HepG2 (cell line): Measurements from ENCODE around the gene GNAI2. TPM values are rescaled to one million over a fixed set of nuclear protein-coding genes. Genes with fewer than 3 reads are reported as not detected.
A peak's percentile ranks its signal among the peaks of the same experiment; 100 is the strongest.

ENCODE experiments used
- BORCS8-MEF2B ChIP-seq: sonication (generic); formaldehyde crosslinking; IDR thresholded peaks from 2 replicates; pipeline ENCODE4 v1.8.0; 2022; ENCODE audit warnings: mild to moderate bottlenecking, missing genetic modification reagents
- FOXA1 ChIP-seq, 2 experiments: fragments of 450-650 bp in 1 of 2; sonication (generic) in 1 of 2; formaldehyde crosslinking in 1 of 2; IDR thresholded peaks; 2 replicates each; pipeline versions ENCODE4 v1.4.0 to v1.6.1; 2016 to 2020; ENCODE audit warnings: missing genetic modification reagents in 1 of 2
- GATA4 ChIP-seq: sonication (generic); IDR thresholded peaks from 2 replicates; pipeline ENCODE4 v1.6.1; 2016; ENCODE audit warnings: antibody characterized with exemption, low read depth, borderline replicate concordance
- JUNB ChIP-seq: sonication (generic); formaldehyde crosslinking; IDR thresholded peaks from 2 replicates; pipeline ENCODE4 v1.8.0; 2022; ENCODE audit warnings: missing genetic modification reagents, mild to moderate bottlenecking, borderline replicate concordance
- MYC ChIP-seq: sonication (generic); formaldehyde crosslinking; IDR thresholded peaks from 2 replicates; pipeline ENCODE4 v1.9.0; 2021; ENCODE audit warnings: missing genetic modification reagents, borderline replicate concordance
- PAF1 ChIP-seq: IDR thresholded peaks from 2 replicates; pipeline ENCODE4 v1.6.1; 2016; ENCODE audit warnings: missing genetic modification reagents, missing compliant biosample characterization
- RFX1 ChIP-seq: fragments of 450-650 bp; IDR thresholded peaks from 2 replicates; pipeline ENCODE4 v1.6.1; 2017
- RXRA ChIP-seq: sonication (generic); formaldehyde crosslinking; IDR thresholded peaks from 2 replicates; pipeline ENCODE4 v1.5.1; 2020; ENCODE audit warnings: missing genetic modification reagents
- STAG1 ChIP-seq: sonication (generic); formaldehyde crosslinking; IDR thresholded peaks from 2 replicates; pipeline ENCODE4 v1.4.0; 2020; ENCODE audit warnings: missing genetic modification reagents
- XBP1 ChIP-seq: sonication (generic); formaldehyde crosslinking; IDR thresholded peaks from 2 replicates; pipeline ENCODE4 v1.5.0; 2020; ENCODE audit warnings: missing genetic modification reagents
- ZC3H4 ChIP-seq: sonication (generic); formaldehyde crosslinking; IDR thresholded peaks from 2 replicates; pipeline ENCODE4 v1.4.0; 2020; ENCODE audit warnings: missing genetic modification reagents, borderline replicate concordance
- ZFP41 ChIP-seq: sonication (generic); formaldehyde crosslinking; IDR thresholded peaks from 2 replicates; pipeline ENCODE4 v1.4.0; 2020; ENCODE audit warnings: mild to moderate bottlenecking, missing genetic modification reagents, borderline replicate concordance
- ZNF160 ChIP-seq: sonication (generic); formaldehyde crosslinking; IDR thresholded peaks from 2 replicates; pipeline ENCODE4 v1.8.0; 2022; ENCODE audit warnings: mild to moderate bottlenecking, inconsistent platforms, missing genetic modification reagents
- ZNF263 ChIP-seq: sonication (generic); formaldehyde crosslinking; IDR thresholded peaks from 2 replicates; pipeline ENCODE4 v1.4.0; 2020; ENCODE audit warnings: missing genetic modification reagents
- ZNF703 ChIP-seq: sonication (generic); formaldehyde crosslinking; IDR thresholded peaks from 2 replicates; pipeline ENCODE4 v1.5.1; 2020; ENCODE audit warnings: missing genetic modification reagents, mild to moderate bottlenecking, moderate library complexity, borderline replicate concordance
- ZNF772 ChIP-seq: sonication (generic); formaldehyde crosslinking; IDR thresholded peaks from 2 replicates; pipeline ENCODE4 v1.5.0; 2020; ENCODE audit warnings: mild to moderate bottlenecking, missing genetic modification reagents
- ZNF83 ChIP-seq: sonication (generic); formaldehyde crosslinking; IDR thresholded peaks from 2 replicates; pipeline ENCODE4 v1.4.0; 2020; ENCODE audit warnings: missing genetic modification reagents, mild to moderate bottlenecking, borderline replicate concordance
- ZSCAN20 ChIP-seq: sonication (generic); formaldehyde crosslinking; IDR thresholded peaks from 2 replicates; pipeline ENCODE4 v1.4.0; 2020; ENCODE audit warnings: missing genetic modification reagents, mild to moderate bottlenecking, borderline replicate concordance
- polyA plus RNA-seq, 8 experiments: library from polyadenylated mRNA; depleted of rRNA in 3 of 8; stranded (reverse) in 7 of 8; unstranded in 1 of 8; fragments of >200 nt; fragmentation: Illumina TruSeq in 4 of 8; extraction: Trizol in 4 of 8; gene quantifications; 2 replicates each; pipeline versions ENCODE4 v1.2.1 to v1.2.3, GENCODE V29; 2011 to 2016; ENCODE audit warnings: low read depth in 4 of 8, missing spikeins in 1 of 8, mixed read lengths in 1 of 8; ENCODE audit not compliant: insufficient read depth in 1 of 8
- total RNA-seq, 5 experiments: library from RNA; depleted of rRNA; stranded (reverse); fragments of >200 nt; fragmentation: Illumina TruSeq; extraction: Trizol; gene quantifications; 2 replicates each; pipeline ENCODE4 v1.2.3, GENCODE V29; 2016; ENCODE audit warnings: low read depth in 1 of 5
- TF ChIP-seq, protein P1 (sequence below): IDR thresholded peaks from 2 replicates; pipeline ENCODE4 v1.6.1; 2016
- TF ChIP-seq, protein P2 (sequence below): sonication (generic); formaldehyde crosslinking; IDR thresholded peaks from 2 replicates; pipeline ENCODE4 v1.5.1; 2020; ENCODE audit warnings: mild to moderate bottlenecking, missing genetic modification reagents, moderate library complexity
- TF ChIP-seq, protein P3 (sequence below): fragments of 450-650 bp; IDR thresholded peaks from 2 replicates; pipeline ENCODE4 v1.6.1; 2017; ENCODE audit warnings: mild to moderate bottlenecking
- TF ChIP-seq, protein P4 (sequence below): sonication (generic); formaldehyde crosslinking; conservative IDR thresholded peaks from 2 replicates; pipeline ENCODE4 v1.8.1; 2023; ENCODE audit warnings: missing genetic modification reagents
- TF ChIP-seq, protein P5 (sequence below): sonication (generic); formaldehyde crosslinking; IDR thresholded peaks from 2 replicates; pipeline ENCODE4 v1.4.0; 2020; ENCODE audit warnings: missing genetic modification reagents, mild to moderate bottlenecking, borderline replicate concordance

GNAI2 gene
- total and polyA plus RNA-seq, 2 of the 13 experiments (the other 11 are each of a cell fraction or from before 2014, with no cell fraction given): 51.1 to 66.2 TPM

DNA sequence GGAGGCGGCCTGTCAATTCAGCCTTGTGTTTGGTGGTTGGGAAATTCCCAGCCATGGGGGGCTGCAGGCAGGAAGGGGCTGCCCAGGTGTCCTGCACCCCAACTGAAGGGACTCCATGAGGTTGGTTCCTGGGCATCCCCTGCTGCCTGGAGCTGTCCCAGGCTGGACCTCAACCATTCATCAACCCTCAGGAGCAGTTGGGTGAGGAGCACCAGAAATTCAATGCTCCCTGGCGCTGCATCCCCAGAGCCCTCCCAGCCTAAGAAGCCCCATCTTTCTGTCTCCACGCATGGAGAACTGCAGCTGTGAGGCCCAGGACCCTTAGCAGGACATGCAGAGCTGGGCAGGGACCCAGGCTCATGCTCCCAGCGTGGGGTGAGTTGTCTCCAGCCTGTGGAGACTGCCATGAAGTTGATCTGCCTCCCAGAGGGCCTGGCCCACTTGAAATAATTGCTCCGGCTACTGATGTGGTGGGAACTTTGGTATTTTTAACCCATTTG is 25.0 kb downstream of the GNAI2 start (continued):
- TF ChIP-seq, protein P1, sequence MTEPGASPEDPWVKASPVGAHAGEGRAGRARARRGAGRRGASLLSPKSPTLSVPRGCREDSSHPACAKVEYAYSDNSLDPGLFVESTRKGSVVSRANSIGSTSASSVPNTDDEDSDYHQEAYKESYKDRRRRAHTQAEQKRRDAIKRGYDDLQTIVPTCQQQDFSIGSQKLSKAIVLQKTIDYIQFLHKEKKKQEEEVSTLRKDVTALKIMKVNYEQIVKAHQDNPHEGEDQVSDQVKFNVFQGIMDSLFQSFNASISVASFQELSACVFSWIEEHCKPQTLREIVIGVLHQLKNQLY (CRISPR knock-in tag): no peak
- TF ChIP-seq STAG1 (CRISPR knock-in tag): no peak
- TF ChIP-seq, protein P2, sequence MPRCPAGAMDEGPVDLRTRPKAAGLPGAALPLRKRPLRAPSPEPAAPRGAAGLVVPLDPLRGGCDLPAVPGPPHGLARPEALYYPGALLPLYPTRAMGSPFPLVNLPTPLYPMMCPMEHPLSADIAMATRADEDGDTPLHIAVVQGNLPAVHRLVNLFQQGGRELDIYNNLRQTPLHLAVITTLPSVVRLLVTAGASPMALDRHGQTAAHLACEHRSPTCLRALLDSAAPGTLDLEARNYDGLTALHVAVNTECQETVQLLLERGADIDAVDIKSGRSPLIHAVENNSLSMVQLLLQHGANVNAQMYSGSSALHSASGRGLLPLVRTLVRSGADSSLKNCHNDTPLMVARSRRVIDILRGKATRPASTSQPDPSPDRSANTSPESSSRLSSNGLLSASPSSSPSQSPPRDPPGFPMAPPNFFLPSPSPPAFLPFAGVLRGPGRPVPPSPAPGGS (CRISPR knock-in tag): 0 out of 2 replicates have a peak, but pooled peaks have one; percentile 9
- TF ChIP-seq, protein P3, sequence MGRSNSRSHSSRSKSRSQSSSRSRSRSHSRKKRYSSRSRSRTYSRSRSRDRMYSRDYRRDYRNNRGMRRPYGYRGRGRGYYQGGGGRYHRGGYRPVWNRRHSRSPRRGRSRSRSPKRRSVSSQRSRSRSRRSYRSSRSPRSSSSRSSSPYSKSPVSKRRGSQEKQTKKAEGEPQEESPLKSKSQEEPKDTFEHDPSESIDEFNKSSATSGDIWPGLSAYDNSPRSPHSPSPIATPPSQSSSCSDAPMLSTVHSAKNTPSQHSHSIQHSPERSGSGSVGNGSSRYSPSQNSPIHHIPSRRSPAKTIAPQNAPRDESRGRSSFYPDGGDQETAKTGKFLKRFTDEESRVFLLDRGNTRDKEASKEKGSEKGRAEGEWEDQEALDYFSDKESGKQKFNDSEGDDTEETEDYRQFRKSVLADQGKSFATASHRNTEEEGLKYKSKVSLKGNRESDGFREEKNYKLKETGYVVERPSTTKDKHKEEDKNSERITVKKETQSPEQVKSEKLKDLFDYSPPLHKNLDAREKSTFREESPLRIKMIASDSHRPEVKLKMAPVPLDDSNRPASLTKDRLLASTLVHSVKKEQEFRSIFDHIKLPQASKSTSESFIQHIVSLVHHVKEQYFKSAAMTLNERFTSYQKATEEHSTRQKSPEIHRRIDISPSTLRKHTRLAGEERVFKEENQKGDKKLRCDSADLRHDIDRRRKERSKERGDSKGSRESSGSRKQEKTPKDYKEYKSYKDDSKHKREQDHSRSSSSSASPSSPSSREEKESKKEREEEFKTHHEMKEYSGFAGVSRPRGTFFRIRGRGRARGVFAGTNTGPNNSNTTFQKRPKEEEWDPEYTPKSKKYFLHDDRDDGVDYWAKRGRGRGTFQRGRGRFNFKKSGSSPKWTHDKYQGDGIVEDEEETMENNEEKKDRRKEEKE: no peak
- TF ChIP-seq GATA4: no peak
- TF ChIP-seq FOXA1 (IDR thresholded peaks at IDR 0.05): no peak
- 0 out of 2 replicates have a peak, but pooled peaks have one; percentile 7 for TF ChIP-seq FOXA1 (CRISPR knock-in tag; IDR thresholded peaks at IDR 0.05)
- TF ChIP-seq ZFP41 (CRISPR knock-in tag): no peak
- TF ChIP-seq, protein P4, sequence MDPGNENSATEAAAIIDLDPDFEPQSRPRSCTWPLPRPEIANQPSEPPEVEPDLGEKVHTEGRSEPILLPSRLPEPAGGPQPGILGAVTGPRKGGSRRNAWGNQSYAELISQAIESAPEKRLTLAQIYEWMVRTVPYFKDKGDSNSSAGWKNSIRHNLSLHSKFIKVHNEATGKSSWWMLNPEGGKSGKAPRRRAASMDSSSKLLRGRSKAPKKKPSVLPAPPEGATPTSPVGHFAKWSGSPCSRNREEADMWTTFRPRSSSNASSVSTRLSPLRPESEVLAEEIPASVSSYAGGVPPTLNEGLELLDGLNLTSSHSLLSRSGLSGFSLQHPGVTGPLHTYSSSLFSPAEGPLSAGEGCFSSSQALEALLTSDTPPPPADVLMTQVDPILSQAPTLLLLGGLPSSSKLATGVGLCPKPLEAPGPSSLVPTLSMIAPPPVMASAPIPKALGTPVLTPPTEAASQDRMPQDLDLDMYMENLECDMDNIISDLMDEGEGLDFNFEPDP: 0 out of 2 replicates have a peak, but pooled peaks have one; percentile 81
- TF ChIP-seq ZNF772 (CRISPR knock-in tag): no peak
- TF ChIP-seq, protein P5, sequence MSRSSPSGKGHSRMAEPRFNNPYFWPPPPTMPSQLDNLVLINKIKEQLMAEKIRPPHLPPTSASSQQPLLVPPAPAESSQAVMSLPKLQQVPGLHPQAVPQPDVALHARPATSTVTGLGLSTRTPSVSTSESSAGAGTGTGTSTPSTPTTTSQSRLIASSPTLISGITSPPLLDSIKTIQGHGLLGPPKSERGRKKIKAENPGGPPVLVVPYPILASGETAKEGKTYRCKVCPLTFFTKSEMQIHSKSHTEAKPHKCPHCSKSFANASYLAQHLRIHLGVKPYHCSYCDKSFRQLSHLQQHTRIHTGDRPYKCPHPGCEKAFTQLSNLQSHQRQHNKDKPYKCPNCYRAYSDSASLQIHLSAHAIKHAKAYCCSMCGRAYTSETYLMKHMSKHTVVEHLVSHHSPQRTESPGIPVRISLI (CRISPR knock-in tag): no peak
- peak; percentile 64; the same call in 1 of the 2 replicates for TF ChIP-seq ZNF263 (CRISPR knock-in tag)
- TF ChIP-seq ZNF703: no peak
- no peak; the same call in 1 of the 2 replicates for TF ChIP-seq ZC3H4 (CRISPR knock-in tag)
- TF ChIP-seq RXRA (CRISPR knock-in tag): no peak
- TF ChIP-seq MYC: peak; percentile 10; the same call in 1 of the 2 replicates
- TF ChIP-seq ZSCAN20 (CRISPR knock-in tag): no peak
- no peak for TF ChIP-seq ZNF160 (CRISPR knock-in tag)
- no peak for TF ChIP-seq ZNF83 (CRISPR knock-in tag)
- no peak for TF ChIP-seq XBP1 (CRISPR knock-in tag)
- TF ChIP-seq JUNB (CRISPR knock-in tag): no peak
- no peak for TF ChIP-seq RFX1
- no peak for TF ChIP-seq BORCS8-MEF2B (CRISPR knock-in tag)
- no peak for TF ChIP-seq PAF1 (CRISPR knock-in tag)
